ENCODE measurements around the gene PLPPR2.
"Not testable (repeated sequence)": the region's sequence is repeated elsewhere in the genome, so short reads cannot be mapped to it uniquely, and the experiment has no call there.

Gene PLPPR2

GRCh38 chr19:11335449-11336146 is 19.6 kb upstream of the PLPPR2 start:
- Mint-ChIP-seq H3K4me3 (no peak overlapping the region), H3K9me3 (peaks cover 0 to 6% of the 10 kb centered on the region in 2 donors), H3K27me3 (no peaks in the 10 kb centered on the region), H3K27ac (no peak overlapping the region), H3K4me1 (peaks cover 30% of the 10 kb centered on the region)
- DNase-seq = no peak
- ATAC-seq = no peak

GRCh38 chr19:11337080-11337479 is 18.2 kb upstream of the PLPPR2 start:
- H3K4me3 Mint-ChIP-seq = no peak overlapping the region
- no peak overlapping the region for H3K27ac Mint-ChIP-seq
- H3K4me1 Mint-ChIP-seq = peaks cover 30% of the 10 kb centered on the region
- peaks cover 0 to 6% of the 10 kb centered on the region in 2 donors for H3K9me3 Mint-ChIP-seq
- H3K27me3 Mint-ChIP-seq = no peaks in the 10 kb centered on the region
- no peak for ATAC-seq
- no peak for DNase-seq

GRCh38 chr19:11338121-11338520 is 17.1 kb upstream of the PLPPR2 start:
- ATAC-seq = no peak
- H3K9me3 Mint-ChIP-seq = peaks cover 0 to 6% of the 10 kb centered on the region in 2 donors
- H3K4me1 Mint-ChIP-seq = peaks cover 30% of the 10 kb centered on the region
- DNase-seq = no peak
- no peaks in the 10 kb centered on the region for H3K27me3 Mint-ChIP-seq
- H3K4me3 Mint-ChIP-seq = no peak overlapping the region
- H3K27ac Mint-ChIP-seq = no peak overlapping the region

- H3K4me1 Mint-ChIP-seq = peaks cover 30% of the 10 kb centered on the region
- peaks cover 0 to 6% of the 10 kb centered on the region in 2 donors for H3K9me3 Mint-ChIP-seq
- no peaks in the 10 kb centered on the region for H3K27me3 Mint-ChIP-seq
- ATAC-seq = no peak
- no peak for DNase-seq
- peak overlapping the region; percentile 82 to 89 for H3K4me3 Mint-ChIP-seq
- H3K27ac Mint-ChIP-seq = no peak overlapping the region
These were observed 16.5 kb upstream of the PLPPR2 start for GRCh38 chr19:11338569-11339253.

- Mint-ChIP-seq H3K4me1 (peaks cover 35% of the 10 kb centered on the region), H3K27ac (no peak within 1 kb of the TSS), H3K4me3 (peak within 1 kb of the TSS; percentile 82 to 89), H3K27me3 (no peaks in the 10 kb centered on the region), H3K9me3 (peaks cover 0 to 6% of the 10 kb centered on the region in 2 donors)
- DNase-seq (peak; percentile 64 to 74), ATAC-seq (peak; percentile 97)
These were observed 15.8 kb upstream of the PLPPR2 start, which contains the start of gene RAB3D for GRCh38 chr19:11339254-11340098. RAB3D (minus strand) TSS chr19:11339657; CDS start chr19:11337399, 2,258 bp downstream.

GRCh38 chr19:11340099-11340467 is 15.1 kb upstream of the PLPPR2 start:
- not testable (repeated sequence) for H3K27me3 Mint-ChIP-seq, ATAC-seq, DNase-seq, H3K27ac Mint-ChIP-seq, H3K9me3 Mint-ChIP-seq
- Mint-ChIP-seq H3K4me3 (peak overlapping the region; percentile 82 to 89), H3K4me1 (peaks cover 41% of the 10 kb centered on the region)

- Mint-ChIP-seq H3K9me3 (no peaks in the 10 kb centered on the region), H3K4me3 (no peak overlapping the region), H3K27ac (no peak overlapping the region), H3K27me3 (no peaks in the 10 kb centered on the region), H3K4me1 (peaks cover 59% of the 10 kb centered on the region)
- DNase-seq = no peak
- ATAC-seq = no peak
These were observed 12.8 kb upstream of the PLPPR2 start for GRCh38 chr19:11342429-11342828.

- ATAC-seq = no peak
- Mint-ChIP-seq H3K27me3 (no peaks in the 10 kb centered on the region), H3K4me3 (peak overlapping the region; percentile 91 to 93), H3K9me3 (peaks cover 8 to 13% of the 10 kb centered on the region in 2 donors), H3K4me1 (peaks cover 42% of the 10 kb centered on the region), H3K27ac (peak overlapping the region; percentile 96 to 97)
- no peak for DNase-seq
These were observed 10.0 kb upstream of the PLPPR2 start for GRCh38 chr19:11345122-11345803.

- DNase-seq = peak; percentile 98 to 99
- peak within 1 kb of the TSS; percentile 91 to 93 for H3K4me3 Mint-ChIP-seq
- H3K4me1 Mint-ChIP-seq = peaks cover 42% of the 10 kb centered on the region
- peak; percentile 97 for ATAC-seq
- peaks cover 8 to 13% of the 10 kb centered on the region in 2 donors for H3K9me3 Mint-ChIP-seq
- peak within 1 kb of the TSS; percentile 96 to 97 for H3K27ac Mint-ChIP-seq
- H3K27me3 Mint-ChIP-seq = no peaks in the 10 kb centered on the region
These were observed 8.9 kb upstream of the PLPPR2 start, which contains the start of the genes CCDC159 and TMEM205 for GRCh38 chr19:11346104-11346940. CCDC159 (plus strand) TSS chr19:11346519; CDS start chr19:11346607, 88 bp downstream. TMEM205 (minus strand) TSS chr19:11346268; CDS start chr19:11345619, 649 bp downstream.

- no peaks in the 10 kb centered on the region for H3K27me3 Mint-ChIP-seq
- no peak overlapping the region for H3K27ac Mint-ChIP-seq
These were observed 7.6 kb upstream of the PLPPR2 start for GRCh38 chr19:11347546-11348039.

GRCh38 chr19:11349171-11349570 is 6.1 kb upstream of the PLPPR2 start:
- no peak for DNase-seq
- no peak for ATAC-seq
- H3K4me1 Mint-ChIP-seq = peaks cover 40% of the 10 kb centered on the region
- no peak overlapping the region for H3K4me3 Mint-ChIP-seq
- no peak overlapping the region for H3K27ac Mint-ChIP-seq
- peaks cover 8 to 13% of the 10 kb centered on the region in 2 donors for H3K9me3 Mint-ChIP-seq
- no peaks in the 10 kb centered on the region for H3K27me3 Mint-ChIP-seq

More at GRCh38 chr19:11347546-11348039, 7.6 kb upstream of the PLPPR2 start:
- DNase-seq (no peak), ATAC-seq (no peak)
- H3K4me1 Mint-ChIP-seq = peaks cover 42% of the 10 kb centered on the region
- H3K9me3 Mint-ChIP-seq = peaks cover 8 to 13% of the 10 kb centered on the region in 2 donors
- peak overlapping the region; percentile 91 to 93 for H3K4me3 Mint-ChIP-seq

GRCh38 chr19:11354102-11354501 is 1.1 kb upstream of the PLPPR2 start:
- Mint-ChIP-seq H3K27me3 (peaks cover 19% of the 10 kb centered on the region), H3K4me1 (peaks cover 17% of the 10 kb centered on the region)
- not testable (repeated sequence) for H3K9me3 Mint-ChIP-seq, ATAC-seq, H3K4me3 Mint-ChIP-seq, DNase-seq, H3K27ac Mint-ChIP-seq

- DNase-seq = no peak
- peak overlapping the region; percentile 59 to 62 for H3K4me3 Mint-ChIP-seq
These were observed 804 bp downstream of the PLPPR2 start for GRCh38 chr19:11356074-11356397.

More at GRCh38 chr19:11356074-11356397, 804 bp downstream of the PLPPR2 start:
- H3K27ac Mint-ChIP-seq = no peak overlapping the region
- H3K9me3 Mint-ChIP-seq = no peaks in the 10 kb centered on the region
- peaks cover 19% of the 10 kb centered on the region for H3K27me3 Mint-ChIP-seq
- ATAC-seq = peak; percentile 13
- peaks cover 17% of the 10 kb centered on the region for H3K4me1 Mint-ChIP-seq

Measured in stimulated activated naive CD8-positive, alpha-beta T cell treated with anti-CD3 and anti-CD28 coated beads, Interleukin-15, amount 100 ng/mL, for 72 hours (primary cell).